GM12878 (cell line): ENCODE results near the gene PRC1. TPM values are rescaled to one million over a fixed set of nuclear protein-coding genes. Genes with fewer than 3 reads are reported as not detected.

ENCODE experiments used
- ATAC-seq: fragments of 200-7000 bp; cut with Tn5 transposase; 3 replicates; pipeline ENCODE4 v1.9.1; 2020; ENCODE audit warnings: mild to moderate bottlenecking, moderate library complexity
- BruUV-seq: library from RNA; stranded (reverse); fragments of 400-500 nt; replicated peaks from 2 replicates; lab custom pipeline; 2021; lab: Mats Ljungman, UMichigan
- CTCF ChIA-PET: fragments of 300-600 bp; sonication (Branson Sonifier 250); formaldehyde crosslinking; extraction: SDS; loops from one replicate; lab custom pipeline; 2021; ENCODE audit warnings: inconsistent platforms; lab: Yijun Ruan, JAX
- POLR2A ChIA-PET: fragments of 350-600 bp; formaldehyde crosslinking; extraction: SDS; loops from one replicate; lab custom pipeline; 2021; ENCODE audit warnings: inconsistent platforms; lab: Charles Lee
- RAD21 ChIA-PET: fragments of 300-600 bp; sonication (Branson Sonifier 250); formaldehyde crosslinking; loops from one replicate; lab custom pipeline; 2023; ENCODE audit warnings: antibody characterized with exemption; ENCODE audit not compliant: unreplicated experiment; lab: Charles Lee
- SMC1A ChIA-PET: fragments of 300-600 bp; sonication (Branson Sonifier 250); formaldehyde crosslinking; loops from one replicate; lab custom pipeline; 2023; ENCODE audit not compliant: unreplicated experiment, uncharacterized antibody; lab: Charles Lee
- DNase-seq: peaks from one replicate; pipeline ENCODE4 v3.0.0-alpha.2; 2011; ENCODE audit warnings: low read depth, low spot score
- FAIRE-seq: peaks from 3 replicates; lab custom pipeline; 2011; peaks lifted over from hg19 to GRCh38; lab: Jason Lieb, UNC
- H2AFZ ChIP-seq: 2 replicates; pipeline ENCODE4 v1.6.0; 2011; ENCODE audit warnings: low read depth, low read length, control low read depth; ENCODE audit not compliant: control insufficient read depth
- H3K27ac ChIP-seq: 2 replicates; pipeline ENCODE4 v1.5.1; 2011; ENCODE audit warnings: control low read depth; ENCODE audit not compliant: control insufficient read depth, insufficient read depth
- H3K27me3 ChIP-seq, 2 experiments: replicated peaks in 1 of 2; 2 replicates each; pipeline versions ENCODE4 v1.6.0 to v1.6.1; 2011; ENCODE audit warnings: low read length in 1 of 2; ENCODE audit not compliant: control insufficient read depth in 2 of 2, insufficient read depth in 2 of 2
- H3K36me3 ChIP-seq, 2 experiments: 2 replicates each; pipeline ENCODE4 v1.5.1; 2011; ENCODE audit warnings: low read length in 1 of 2; ENCODE audit not compliant: control insufficient read depth in 2 of 2, insufficient read depth in 2 of 2
- H3K4me1 ChIP-seq: 2 replicates; pipeline ENCODE4 v1.6.1; 2011; ENCODE audit warnings: mild to moderate bottlenecking, low read length, moderate library complexity, mixed read lengths; ENCODE audit not compliant: control insufficient read depth, insufficient read depth
- H3K4me2 ChIP-seq: 2 replicates; pipeline ENCODE4 v1.6.0; 2011; ENCODE audit warnings: control low read depth; ENCODE audit not compliant: control insufficient read depth, insufficient read depth
- H3K4me3 ChIP-seq: fragments of 200-600 bp; sonication (generic); 2 replicates; pipeline ENCODE4 v1.5.1; 2016
- H3K79me2 ChIP-seq: 2 replicates; pipeline ENCODE4 v1.6.0; 2011; ENCODE audit warnings: low read length; ENCODE audit not compliant: control insufficient read depth, insufficient read depth
- H3K9ac ChIP-seq: 2 replicates; pipeline ENCODE4 v1.8.0; 2011; ENCODE audit warnings: low read length, control low read depth, mixed read lengths; ENCODE audit not compliant: control insufficient read depth, insufficient read depth
- H3K9me3 ChIP-seq: replicated peaks from 3 replicates; pipeline ENCODE4 v1.5.1; 2011; ENCODE audit warnings: mild to moderate bottlenecking, low read length; ENCODE audit not compliant: control insufficient read depth, insufficient read depth
- H4K20me1 ChIP-seq: 2 replicates; pipeline ENCODE4 v1.6.0; 2011; ENCODE audit not compliant: control insufficient read depth, insufficient read depth
- ASH2L ChIP-seq: fragments of 300-600, 200-600 bp; sonication (generic); IDR thresholded peaks from 2 replicates; pipeline ENCODE4 v1.6.1; 2017; ENCODE audit warnings: low read depth, mild to moderate bottlenecking, borderline replicate concordance
- CBX5 ChIP-seq: sonication (generic); IDR thresholded peaks from 2 replicates; pipeline ENCODE4 v1.6.1; 2016; ENCODE audit warnings: low read depth, moderate library complexity, mild to moderate bottlenecking, inconsistent platforms
- EP300 ChIP-seq, 2 experiments: fragments of 150-350 bp in 1 of 2; IDR thresholded peaks; 2 replicates each; pipeline ENCODE4 v1.6.1; 2011 to 2012; ENCODE audit warnings: low read depth in 2 of 2, low read length in 2 of 2, borderline replicate concordance in 1 of 2, improper control_type of control experiment in 1 of 2, inconsistent platforms in 1 of 2; ENCODE audit not compliant: control insufficient read depth in 1 of 2
- EZH2 ChIP-seq: IDR thresholded peaks from 2 replicates; pipeline ENCODE4 v1.6.1; 2012; ENCODE audit warnings: low read depth, mild to moderate bottlenecking, control low read depth, inconsistent platforms, low read length, borderline replicate concordance; ENCODE audit not compliant: control insufficient read depth
- FOXM1 ChIP-seq: IDR thresholded peaks from 2 replicates; pipeline ENCODE4 v1.6.1; 2012; ENCODE audit warnings: low read depth, mild to moderate bottlenecking, inconsistent platforms, low read length, moderate library complexity
- GABPA ChIP-seq: IDR thresholded peaks from 2 replicates; pipeline ENCODE4 v1.6.1; 2014; ENCODE audit warnings: antibody characterized with exemption, low read depth, mild to moderate bottlenecking, inconsistent platforms
- GATAD2B ChIP-seq: fragments of 450-650 bp; conservative IDR thresholded peaks from 2 replicates; pipeline ENCODE4 v1.6.1; 2017; ENCODE audit warnings: low read depth, mild to moderate bottlenecking, moderate library complexity
- KDM1A ChIP-seq: fragments of 200-600 bp; sonication (generic); IDR thresholded peaks from 2 replicates; pipeline ENCODE4 v1.6.1; 2016; ENCODE audit warnings: borderline replicate concordance
- MEF2A ChIP-seq: IDR thresholded peaks from 2 replicates; pipeline ENCODE4 v1.6.1; 2011; ENCODE audit warnings: low read depth, mild to moderate bottlenecking, low read length, moderate library complexity; ENCODE audit not compliant: insufficient read depth
- PAX8 ChIP-seq: fragments of 450-650 bp; IDR thresholded peaks from 2 replicates; pipeline ENCODE4 v1.6.1; 2017; ENCODE audit warnings: mild to moderate bottlenecking, moderate library complexity
- STAT1 ChIP-seq: fragments of 450-650 bp; conservative IDR thresholded peaks from 2 replicates; pipeline ENCODE4 v1.6.1; 2014; ENCODE audit warnings: antibody characterized with exemption, mild to moderate bottlenecking
- SUZ12 ChIP-seq: fragments of 200-600 bp; sonication (generic); IDR thresholded peaks from one replicate; pipeline ENCODE4 v1.6.1; 2018; ENCODE audit warnings: antibody characterized with exemption, mild to moderate bottlenecking; ENCODE audit not compliant: unreplicated experiment
- TCF12 ChIP-seq: IDR thresholded peaks from 2 replicates; pipeline ENCODE4 v1.6.1; 2011; ENCODE audit warnings: low read depth, mild to moderate bottlenecking, low read length
- WGBS: methylation state at CpG from one replicate; pipeline ENCODE4 v1.1.6; 2016; ENCODE audit warnings: low lambda C conversion rate; ENCODE audit not compliant: insufficient replicate concordance, insufficient coverage; ENCODE audit errors: missing lambda C conversion rate; 5-methylcytosine and 5-hydroxymethylcytosine counted together
- in situ Hi-C: fragments of 300-500 bp; cut with MboI; formaldehyde crosslinking; loops from 9 replicates; pipeline ENCODE4 v1.14.3; 2018; ENCODE audit warnings: mixed read lengths
- intact Hi-C: fragments of 100-400 bp; cut with micrococcal nuclease; formaldehyde crosslinking; loops from one replicate; pipeline ENCODE4 v1.14.2; 2022; ENCODE audit not compliant: unreplicated experiment
- polyA plus RNA-seq, 11 experiments: library from polyadenylated mRNA; depleted of rRNA in 4 of 11; unstranded in 6 of 11; stranded (reverse) in 5 of 11; fragments of >200 nt; fragmentation: Nextera tagmentation in 4 of 11; fragmentation: Illumina TruSeq in 1 of 11; extraction: Ambion mirVana in 4 of 11; extraction: Trizol in 1 of 11; gene quantifications; 1 replicate in 1 of 11; 2 replicates in 10 of 11; pipeline versions ENCODE4 v1.2.1 to v1.2.3, GENCODE V29; 2011 to 2016; ENCODE audit warnings: inconsistent platforms in 2 of 11, missing spikeins in 2 of 11, low read depth in 1 of 11
- total RNA-seq, 4 experiments: library from RNA; depleted of rRNA in 3 of 4; stranded (reverse); fragments of >200 nt in 3 of 4; fragmentation: Illumina TruSeq in 1 of 4; extraction: Trizol in 1 of 4; gene quantifications; 2 replicates each; pipeline versions ENCODE4 v1.2.1 to v1.2.3, GENCODE V29; 2013 to 2021
- TF ChIP-seq, protein P1 (sequence below): fragments of 450-650 bp; formaldehyde crosslinking; IDR thresholded peaks from 2 replicates; pipeline ENCODE4 v1.4.0; 2022; ENCODE audit warnings: mild to moderate bottlenecking, moderate library complexity

PRC1 gene
- total and polyA plus RNA-seq, 10 of the 15 experiments (the other 5 are each of a cell fraction or from before 2014, with no cell fraction given), result 100 to 241 (median 131) TPM

DNA sequence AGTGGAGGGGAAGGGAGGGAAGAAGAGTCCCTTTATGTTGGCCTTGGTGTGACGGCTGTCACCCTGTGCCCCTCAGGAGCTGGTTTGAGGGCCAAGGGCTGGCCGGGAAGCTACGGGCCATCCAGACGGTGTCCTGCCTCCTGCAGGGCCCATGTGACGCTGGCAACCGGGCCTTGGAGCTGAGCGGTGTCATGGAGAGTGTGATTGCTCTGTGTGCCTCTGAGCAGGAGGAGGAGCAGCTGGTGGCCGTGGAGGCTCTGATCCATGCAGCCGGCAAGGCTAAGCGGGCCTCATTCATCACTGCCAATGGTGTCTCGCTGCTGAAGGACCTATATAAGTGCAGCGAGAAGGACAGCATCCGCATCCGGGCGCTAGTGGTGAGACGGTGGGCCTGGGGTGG, 47.8 kb downstream of the PRC1 start:
- in situ Hi-C loops (no loop called here), intact Hi-C loops (no loop called here)
- ChIA-PET POLR2A (no interaction called here), SMC1A (interaction anchor here (0.6 kb wide), 1 partner anchor 415 kb away, joined by 4 read pairs; no protein-coding TSS in a partner anchor), RAD21 (no interaction called here), CTCF (no interaction called here)
- BruUV-seq, result no TSS peak
- ATAC-seq (no peak), DNase-seq (no peak)
- peaks cover 21 to 29% of the 10 kb centered on the region in 2 experiments for H3K36me3 ChIP-seq
- no peak overlapping the region for H2AFZ ChIP-seq
- no peak overlapping the region for H3K27ac ChIP-seq
- WGBS, result 98% methylated on average over 16 of the region's 16 CpGs
- H3K79me2 ChIP-seq, result no peaks in the 10 kb centered on the region
- H3K9me3 ChIP-seq, result no peaks in the 10 kb centered on the region
- TF ChIP-seq STAT1 (no peak), TCF12 (no peak)
- TF ChIP-seq, all 136 proteins: peak for 0
- no peak overlapping the region for H3K4me2 ChIP-seq
- H3K4me3 ChIP-seq, result no peak overlapping the region
- FAIRE-seq, result no peak
- no peak overlapping the region for H3K9ac ChIP-seq
- no peaks in the 10 kb centered on the region for H3K4me1 ChIP-seq
- no peaks in the 10 kb centered on the region for H3K27me3 ChIP-seq
- H4K20me1 ChIP-seq, result no peaks in the 10 kb centered on the region

DNA sequence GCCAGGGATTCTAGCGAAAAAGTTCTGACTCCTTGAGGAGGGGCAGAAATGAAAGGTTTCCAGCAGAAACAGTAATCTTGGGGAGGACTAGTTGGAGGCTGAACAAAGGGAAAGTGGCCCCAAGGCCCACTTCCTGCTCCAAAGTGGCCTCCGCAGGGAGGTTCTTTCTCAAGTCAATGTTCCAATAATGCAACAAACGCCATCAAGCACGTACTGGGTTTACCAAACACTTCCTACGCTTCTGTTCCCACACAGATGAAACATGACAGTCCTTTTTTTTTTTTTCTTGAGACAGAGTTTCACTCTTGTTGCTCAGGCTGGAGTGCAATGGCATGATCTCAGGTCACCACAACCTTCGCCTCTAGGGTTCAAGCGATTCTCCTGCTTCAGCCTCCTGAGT, 49.2 kb downstream of the PRC1 start:
- H3K4me3 ChIP-seq, result no peak overlapping the region
- CTCF ChIA-PET, result interaction anchor here (2.6 kb wide), 1 partner anchor 10 kb away, joined by 16 read pairs; the partner anchor contains the start of gene UNC45A
- BruUV-seq, result no TSS peak
- no peak for TF ChIP-seq EP300 (IDR thresholded peaks at IDR 0.05; ENCODE audit: borderline replicate concordance in 1 of 2, control insufficient read depth in 1 of 2, low read depth in 2 of 2, low read length in 2 of 2)
- TF ChIP-seq FOXM1, result no peak
- no peak for TF ChIP-seq GATAD2B
- no peak for TF ChIP-seq SUZ12
- no peak for TF ChIP-seq KDM1A
- no peak for TF ChIP-seq CBX5
- no peak for TF ChIP-seq GABPA
- TF ChIP-seq ASH2L, result no peak
- TF ChIP-seq PAX8, result no peak
- no peak for TF ChIP-seq EZH2
- no peak for TF ChIP-seq MEF2A
- TF ChIP-seq, protein P1, sequence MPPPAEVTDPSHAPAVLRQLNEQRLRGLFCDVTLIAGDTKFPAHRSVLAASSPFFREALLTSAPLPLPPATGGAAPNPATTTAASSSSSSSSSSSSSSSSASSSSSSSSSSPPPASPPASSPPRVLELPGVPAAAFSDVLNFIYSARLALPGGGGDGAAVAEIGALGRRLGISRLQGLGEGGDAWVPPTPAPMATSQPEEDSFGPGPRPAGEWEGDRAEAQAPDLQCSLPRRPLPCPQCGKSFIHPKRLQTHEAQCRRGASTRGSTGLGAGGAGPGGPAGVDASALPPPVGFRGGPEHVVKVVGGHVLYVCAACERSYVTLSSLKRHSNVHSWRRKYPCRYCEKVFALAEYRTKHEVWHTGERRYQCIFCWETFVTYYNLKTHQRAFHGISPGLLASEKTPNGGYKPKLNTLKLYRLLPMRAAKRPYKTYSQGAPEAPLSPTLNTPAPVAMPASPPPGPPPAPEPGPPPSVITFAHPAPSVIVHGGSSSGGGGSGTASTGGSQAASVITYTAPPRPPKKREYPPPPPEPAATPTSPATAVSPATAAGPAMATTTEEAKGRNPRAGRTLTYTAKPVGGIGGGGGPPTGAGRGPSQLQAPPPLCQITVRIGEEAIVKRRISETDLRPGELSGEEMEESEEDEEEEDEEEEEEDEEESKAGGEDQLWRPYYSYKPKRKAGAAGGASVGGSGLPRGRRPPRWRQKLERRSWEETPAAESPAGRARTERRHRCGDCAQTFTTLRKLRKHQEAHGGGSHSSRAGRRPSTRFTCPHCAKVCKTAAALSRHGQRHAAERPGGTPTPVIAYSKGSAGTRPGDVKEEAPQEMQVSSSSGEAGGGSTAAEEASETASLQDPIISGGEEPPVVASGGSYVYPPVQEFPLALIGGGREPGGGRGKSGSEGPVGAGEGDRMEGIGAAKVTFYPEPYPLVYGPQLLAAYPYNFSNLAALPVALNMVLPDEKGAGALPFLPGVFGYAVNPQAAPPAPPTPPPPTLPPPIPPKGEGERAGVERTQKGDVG (CRISPR knock-in tag), result no peak

More for the DNA sequence above, 49.2 kb downstream of the PRC1 start:
- FAIRE-seq, result no peak
- 94% methylated on average over 7 of the region's 7 CpGs for WGBS
- no peaks in the 10 kb centered on the region for H4K20me1 ChIP-seq
- ChIA-PET SMC1A (no interaction called here), RAD21 (no interaction called here), POLR2A (no interaction called here)
- H3K36me3 ChIP-seq, result peaks cover 19 to 41% of the 10 kb centered on the region in 2 experiments
- H3K27ac ChIP-seq, result no peak overlapping the region
- no peak overlapping the region for H3K4me2 ChIP-seq
- no peaks in the 10 kb centered on the region for H3K4me1 ChIP-seq
- in situ Hi-C loops, result no loop called here
- H3K27me3 ChIP-seq, result no peaks in the 10 kb centered on the region
- no peaks in the 10 kb centered on the region for H3K79me2 ChIP-seq
- intact Hi-C loops, result no loop called here
- no peak for DNase-seq
- H2AFZ ChIP-seq, result no peak overlapping the region
- no peaks in the 10 kb centered on the region for H3K9me3 ChIP-seq
- no peak overlapping the region for H3K9ac ChIP-seq
- ATAC-seq, result no peak
